HepG2 (cell line): Measurements from ENCODE around the gene ZDHHC21.

Experiments
- JUN ChIP-seq: sonication (generic); formaldehyde crosslinking; IDR thresholded peaks from 2 replicates; pipeline ENCODE4 v1.4.0; 2020; ENCODE audit warnings: mild to moderate bottlenecking, missing genetic modification reagents
- MAX ChIP-seq: IDR thresholded peaks from 2 replicates; pipeline ENCODE4 v1.6.1; 2012; ENCODE audit warnings: inconsistent platforms
- NFYC ChIP-seq: IDR thresholded peaks from 2 replicates; pipeline ENCODE4 v1.6.1; 2016; ENCODE audit warnings: missing genetic modification reagents, missing compliant biosample characterization
- POLR2AphosphoS5 ChIP-seq: IDR thresholded peaks from 2 replicates; pipeline ENCODE4 v1.6.1; 2012; ENCODE audit warnings: low read depth, low read length
- STAG1 ChIP-seq: sonication (generic); formaldehyde crosslinking; IDR thresholded peaks from 2 replicates; pipeline ENCODE4 v1.4.0; 2020; ENCODE audit warnings: missing genetic modification reagents
- ZNF224 ChIP-seq: sonication (generic); formaldehyde crosslinking; IDR thresholded peaks from 2 replicates; pipeline ENCODE4 v1.5.0; 2020; ENCODE audit warnings: mild to moderate bottlenecking, missing genetic modification reagents

- no peak for TF ChIP-seq STAG1 (CRISPR knock-in tag)
- TF ChIP-seq ZNF224: no peak
- no peak for TF ChIP-seq NFYC (CRISPR knock-in tag)
- no peak for TF ChIP-seq MAX
- TF ChIP-seq POLR2AphosphoS5: no peak
- no peak for TF ChIP-seq JUN (CRISPR knock-in tag)
Observed at GRCh38 chr9:14677396-14677795, 15.8 kb downstream of the ZDHHC21 start.
